AG09309 (cell line): ENCODE measurements around the gene PES1.

Experiments used
- DNase-seq: peaks from one replicate; pipeline ENCODE4 v3.0.0-alpha.2; 2010; ENCODE audit warnings: low read depth
- H3K4me3 ChIP-seq: 2 replicates; pipeline ENCODE4 v1.5.1; 2011; ENCODE audit warnings: mild to moderate bottlenecking, low read depth, low read length, moderate library complexity; ENCODE audit not compliant: control insufficient read depth
- TF ChIP-seq, protein P1 (sequence below): IDR thresholded peaks from 2 replicates; pipeline ENCODE4 v1.5.1; 2011; ENCODE audit warnings: mild to moderate bottlenecking, low read depth, low read length, inconsistent platforms; ENCODE audit not compliant: insufficient read depth, control insufficient read depth; ENCODE audit errors: missing control alignments

The PES1 gene

DNA sequence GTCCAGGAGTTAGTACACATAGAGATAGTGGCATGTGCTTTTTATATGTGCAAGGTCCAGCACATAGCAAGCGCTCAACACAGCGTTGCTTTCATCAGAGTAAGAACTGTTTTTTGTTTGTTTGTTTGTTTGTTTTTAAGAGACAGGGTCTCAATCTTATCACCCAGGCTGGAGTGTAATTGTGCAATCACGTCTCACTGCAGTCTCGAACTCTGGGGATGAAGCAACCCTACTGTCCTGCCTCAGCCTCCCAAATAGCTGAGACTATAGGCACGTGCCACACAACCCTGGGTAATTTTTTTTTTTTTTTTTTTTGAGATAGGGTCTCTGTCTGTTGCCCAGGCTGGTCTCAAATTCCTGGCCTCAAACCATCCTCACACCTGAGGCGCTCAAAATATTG is 26.1 kb upstream of the PES1 start:
- H3K4me3 ChIP-seq = no peak overlapping the region
- TF ChIP-seq, protein P1, sequence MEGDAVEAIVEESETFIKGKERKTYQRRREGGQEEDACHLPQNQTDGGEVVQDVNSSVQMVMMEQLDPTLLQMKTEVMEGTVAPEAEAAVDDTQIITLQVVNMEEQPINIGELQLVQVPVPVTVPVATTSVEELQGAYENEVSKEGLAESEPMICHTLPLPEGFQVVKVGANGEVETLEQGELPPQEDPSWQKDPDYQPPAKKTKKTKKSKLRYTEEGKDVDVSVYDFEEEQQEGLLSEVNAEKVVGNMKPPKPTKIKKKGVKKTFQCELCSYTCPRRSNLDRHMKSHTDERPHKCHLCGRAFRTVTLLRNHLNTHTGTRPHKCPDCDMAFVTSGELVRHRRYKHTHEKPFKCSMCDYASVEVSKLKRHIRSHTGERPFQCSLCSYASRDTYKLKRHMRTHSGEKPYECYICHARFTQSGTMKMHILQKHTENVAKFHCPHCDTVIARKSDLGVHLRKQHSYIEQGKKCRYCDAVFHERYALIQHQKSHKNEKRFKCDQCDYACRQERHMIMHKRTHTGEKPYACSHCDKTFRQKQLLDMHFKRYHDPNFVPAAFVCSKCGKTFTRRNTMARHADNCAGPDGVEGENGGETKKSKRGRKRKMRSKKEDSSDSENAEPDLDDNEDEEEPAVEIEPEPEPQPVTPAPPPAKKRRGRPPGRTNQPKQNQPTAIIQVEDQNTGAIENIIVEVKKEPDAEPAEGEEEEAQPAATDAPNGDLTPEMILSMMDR = no peak
- DNase-seq = no peak

DNA sequence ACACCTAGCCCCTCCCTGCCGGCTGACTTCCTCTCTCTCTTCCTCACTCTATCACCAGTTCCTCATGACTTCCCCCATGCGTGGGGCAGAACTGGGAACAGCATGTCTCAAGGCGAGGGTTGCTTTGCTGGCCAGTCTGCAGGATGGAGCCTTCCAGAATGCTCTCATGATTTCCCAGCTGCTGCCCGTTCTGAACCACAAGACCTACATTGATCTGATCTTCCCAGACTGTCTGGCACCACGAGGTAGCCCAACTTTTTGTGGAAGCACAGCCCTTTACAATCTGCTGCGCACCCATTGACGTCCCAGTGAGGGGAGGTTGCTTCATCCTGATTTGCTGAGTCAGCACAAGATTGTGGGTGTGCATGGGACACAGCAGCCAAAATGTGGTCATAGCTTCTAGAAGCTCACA is 23.8 kb upstream of the PES1 start:
- no peak for DNase-seq
- TF ChIP-seq, protein P1 = no peak

GRCh38 chr22:30614879-30615278 is 23.2 kb upstream of the PES1 start:
- no peak for DNase-seq
- no peak overlapping the region for H3K4me3 ChIP-seq
- TF ChIP-seq, protein P1 = no peak

More for the DNA sequence above, 23.8 kb upstream of the PES1 start:
- H3K4me3 ChIP-seq = no peak overlapping the region

GRCh38 chr22:30614268-30614667 is 22.6 kb upstream of the PES1 start:
- no peak for DNase-seq
- no peak overlapping the region for H3K4me3 ChIP-seq
- TF ChIP-seq, protein P1 = no peak

DNA sequence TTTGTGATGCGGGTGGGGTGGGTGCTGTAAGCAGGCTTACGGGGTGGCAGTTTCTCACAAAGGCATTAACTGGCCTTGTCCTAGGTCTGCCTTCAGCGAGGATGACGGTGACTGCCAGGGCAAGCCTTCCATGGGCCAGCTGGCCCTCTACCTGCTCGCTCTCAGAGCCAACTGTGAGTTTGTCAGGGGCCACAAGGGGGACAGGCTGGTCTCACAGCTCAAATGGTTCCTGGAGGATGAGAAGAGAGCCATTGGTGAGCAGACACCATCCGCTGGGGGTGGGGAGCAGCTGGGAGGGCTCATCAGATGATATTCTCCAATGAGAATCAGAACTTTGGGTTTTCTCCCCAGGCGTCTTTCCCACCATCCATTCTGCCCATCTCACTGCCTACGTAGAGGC is 21.1 kb upstream of the PES1 start:
- TF ChIP-seq, protein P1 = no peak
- no peak for DNase-seq
- no peak overlapping the region for H3K4me3 ChIP-seq

- no peak overlapping the region for H3K4me3 ChIP-seq
- TF ChIP-seq, protein P1 = no peak
- DNase-seq = no peak
Observed at GRCh38 chr22:30611197-30611596, 19.5 kb upstream of the PES1 start.

- TF ChIP-seq, protein P1 = no peak
- no peak overlapping the region for H3K4me3 ChIP-seq
- no peak for DNase-seq
Observed at GRCh38 chr22:30610299-30610698, 18.6 kb upstream of the PES1 start.
